HepG2 (cell line): Measurements from ENCODE around the gene SUB1. TPM values are rescaled to one million over a fixed set of nuclear protein-coding genes. Genes with fewer than 3 reads are reported as not detected.
A peak's percentile ranks its signal among the peaks of the same experiment; 100 is the strongest.

Source experiments
- ARNT2 ChIP-seq: sonication (generic); formaldehyde crosslinking; IDR thresholded peaks from 2 replicates; pipeline ENCODE4 v1.8.0; 2022; ENCODE audit warnings: mild to moderate bottlenecking, low read depth, missing genetic modification reagents, moderate library complexity
- ATRX ChIP-seq: sonication (generic); formaldehyde crosslinking; IDR thresholded peaks from 2 replicates; pipeline ENCODE4 v1.4.0; 2020; ENCODE audit warnings: missing genetic modification reagents, borderline replicate concordance
- GTF2F1 ChIP-seq: fragments of 150-350 bp; IDR thresholded peaks from 2 replicates; pipeline ENCODE4 v1.6.1; 2014; ENCODE audit warnings: low read length
- MATR3 ChIP-seq: sonication (generic); formaldehyde crosslinking; IDR thresholded peaks from 2 replicates; pipeline ENCODE4 v1.4.0; 2020; ENCODE audit warnings: missing genetic modification reagents
- MED8 ChIP-seq: sonication (generic); formaldehyde crosslinking; IDR thresholded peaks from 2 replicates; pipeline ENCODE4 v1.8.1; 2023; ENCODE audit warnings: mild to moderate bottlenecking, missing genetic modification reagents; ENCODE audit not compliant: insufficient replicate concordance
- MIXL1 ChIP-seq: IDR thresholded peaks from 2 replicates; pipeline ENCODE4 v1.6.1; 2016
- NFYC ChIP-seq: IDR thresholded peaks from 2 replicates; pipeline ENCODE4 v1.6.1; 2016; ENCODE audit warnings: missing genetic modification reagents, missing compliant biosample characterization
- SMAD3 ChIP-seq: sonication (generic); formaldehyde crosslinking; IDR thresholded peaks from 2 replicates; pipeline ENCODE4 v1.4.0; 2020; ENCODE audit warnings: missing genetic modification reagents
- SRSF4 ChIP-seq: fragments of 200-400 bp; formaldehyde crosslinking; IDR thresholded peaks from one replicate; pipeline ENCODE4 v1.6.1; 2018; ENCODE audit warnings: mild to moderate bottlenecking, low read depth, low read length, moderate library complexity; ENCODE audit not compliant: poor library complexity, severe bottlenecking
- SSRP1 ChIP-seq: IDR thresholded peaks from 2 replicates; pipeline ENCODE4 v1.6.1; 2016; ENCODE audit warnings: control low read depth
- ZBTB7A ChIP-seq: sonication (generic); formaldehyde crosslinking; IDR thresholded peaks from 2 replicates; pipeline ENCODE4 v1.8.0; 2022; ENCODE audit warnings: mild to moderate bottlenecking, missing genetic modification reagents
- ZNF138 ChIP-seq: sonication (generic); formaldehyde crosslinking; IDR thresholded peaks from 2 replicates; pipeline ENCODE4 v1.5.0; 2020; ENCODE audit warnings: mild to moderate bottlenecking, low read depth, missing genetic modification reagents
- ZNF234 ChIP-seq: sonication (generic); formaldehyde crosslinking; conservative IDR thresholded peaks from 2 replicates; pipeline ENCODE4 v1.5.1; 2020; ENCODE audit warnings: mild to moderate bottlenecking, missing genetic modification reagents
- ZNF430 ChIP-seq: sonication (generic); formaldehyde crosslinking; IDR thresholded peaks from 2 replicates; pipeline ENCODE4 v1.9.0; 2021; ENCODE audit warnings: mild to moderate bottlenecking, missing genetic modification reagents
- ZNF432 ChIP-seq: sonication (generic); formaldehyde crosslinking; IDR thresholded peaks from 2 replicates; pipeline ENCODE4 v1.5.0; 2020; ENCODE audit warnings: missing genetic modification reagents, mild to moderate bottlenecking, borderline replicate concordance
- ZNF616 ChIP-seq: sonication (generic); formaldehyde crosslinking; IDR thresholded peaks from 2 replicates; pipeline ENCODE4 v1.5.0; 2020; ENCODE audit warnings: low read depth, mild to moderate bottlenecking, missing genetic modification reagents
- polyA plus RNA-seq, 8 experiments: library from polyadenylated mRNA; depleted of rRNA in 3 of 8; stranded (reverse) in 7 of 8; unstranded in 1 of 8; fragments of >200 nt; fragmentation: Illumina TruSeq in 4 of 8; extraction: Trizol in 4 of 8; gene quantifications; 2 replicates each; pipeline versions ENCODE4 v1.2.1 to v1.2.3, GENCODE V29; 2011 to 2016; ENCODE audit warnings: low read depth in 4 of 8, missing spikeins in 1 of 8, mixed read lengths in 1 of 8; ENCODE audit not compliant: insufficient read depth in 1 of 8
- total RNA-seq, 5 experiments: library from RNA; depleted of rRNA; stranded (reverse); fragments of >200 nt; fragmentation: Illumina TruSeq; extraction: Trizol; gene quantifications; 2 replicates each; pipeline ENCODE4 v1.2.3, GENCODE V29; 2016; ENCODE audit warnings: low read depth in 1 of 5
- TF ChIP-seq, protein P1 (sequence below): sonication (generic); formaldehyde crosslinking; IDR thresholded peaks from 2 replicates; pipeline ENCODE4 v1.4.0; 2020; ENCODE audit warnings: missing genetic modification reagents, low read depth, mild to moderate bottlenecking, borderline replicate concordance
- TF ChIP-seq, protein P2 (sequence below): sonication (generic); formaldehyde crosslinking; IDR thresholded peaks from 2 replicates; pipeline ENCODE4 v1.5.0; 2020; ENCODE audit warnings: missing genetic modification reagents
- TF ChIP-seq, protein P3 (sequence below): sonication (generic); formaldehyde crosslinking; conservative IDR thresholded peaks from 2 replicates; pipeline ENCODE4 v1.8.0; 2022; ENCODE audit warnings: mild to moderate bottlenecking, moderate library complexity, missing genetic modification reagents
- TF ChIP-seq, protein P4 (sequence below): sonication (generic); formaldehyde crosslinking; IDR thresholded peaks from 2 replicates; pipeline ENCODE4 v1.4.0; 2020; ENCODE audit warnings: missing genetic modification reagents

The SUB1 gene
- total and polyA plus RNA-seq, 2 of the 13 experiments (the other 11 are each of a cell fraction or from before 2014, with no cell fraction given), result 182 to 693 TPM

DNA sequence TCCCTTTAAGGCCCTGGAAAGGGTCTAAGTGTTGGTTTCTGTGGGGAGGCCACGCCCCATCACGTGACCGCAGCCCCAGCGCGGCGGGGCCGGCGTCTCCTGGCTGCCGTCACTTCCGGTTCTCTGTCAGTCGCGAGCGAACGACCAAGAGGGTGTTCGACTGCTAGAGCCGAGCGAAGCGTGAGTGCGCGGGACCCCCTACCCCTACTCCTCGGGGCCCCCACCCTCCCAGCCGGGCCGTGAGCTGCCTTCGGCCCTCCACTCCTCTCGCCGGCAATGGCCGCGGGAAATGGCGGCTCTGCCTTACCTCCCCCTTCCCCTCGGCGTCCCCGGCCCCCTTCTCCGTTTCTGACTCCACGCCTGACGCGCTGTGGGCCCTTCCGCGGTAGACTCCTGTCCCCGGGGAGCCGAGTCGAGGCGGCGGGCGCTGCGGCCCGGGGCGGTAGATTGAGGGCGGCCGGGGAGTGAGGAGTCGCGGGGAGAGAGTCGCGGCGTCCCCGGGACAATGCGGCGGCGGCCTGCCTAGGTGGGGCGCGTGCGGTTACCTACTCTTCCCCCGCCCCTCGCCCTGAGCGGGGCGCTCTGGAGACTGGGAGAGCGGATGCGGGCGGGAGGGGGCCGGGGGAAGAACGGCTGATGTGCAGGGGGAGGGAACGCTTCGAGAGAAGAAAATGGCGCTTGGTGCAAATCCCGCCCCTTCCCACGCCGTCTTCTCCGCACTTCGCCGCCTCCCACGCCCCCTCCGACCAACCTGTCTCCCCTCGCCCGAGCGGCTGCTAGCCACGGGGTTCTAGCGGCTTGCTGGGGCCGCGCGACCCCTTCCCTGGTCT, at the start of gene SUB1 (continued):
- TF ChIP-seq SRSF4, result no peak
- TF ChIP-seq, protein P1, sequence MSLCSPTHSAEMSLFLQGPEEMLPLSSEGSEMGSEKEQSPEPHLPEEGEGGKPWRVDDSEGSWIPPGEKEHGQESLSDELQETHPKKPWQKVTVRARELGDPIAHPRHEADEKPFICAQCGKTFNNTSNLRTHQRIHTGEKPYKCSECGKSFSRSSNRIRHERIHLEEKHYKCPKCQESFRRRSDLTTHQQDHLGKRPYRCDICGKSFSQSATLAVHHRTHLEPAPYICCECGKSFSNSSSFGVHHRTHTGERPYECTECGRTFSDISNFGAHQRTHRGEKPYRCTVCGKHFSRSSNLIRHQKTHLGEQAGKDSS (CRISPR knock-in tag), result no peak
- 0 out of 2 replicates have a peak, but pooled peaks have one; percentile 26 for TF ChIP-seq ZNF234 (CRISPR knock-in tag)
- no peak; the same call in 1 of the 2 replicates for TF ChIP-seq SMAD3 (CRISPR knock-in tag)
- no peak for TF ChIP-seq NFYC
- no peak for TF ChIP-seq ATRX (CRISPR knock-in tag)
- TF ChIP-seq, protein P2, sequence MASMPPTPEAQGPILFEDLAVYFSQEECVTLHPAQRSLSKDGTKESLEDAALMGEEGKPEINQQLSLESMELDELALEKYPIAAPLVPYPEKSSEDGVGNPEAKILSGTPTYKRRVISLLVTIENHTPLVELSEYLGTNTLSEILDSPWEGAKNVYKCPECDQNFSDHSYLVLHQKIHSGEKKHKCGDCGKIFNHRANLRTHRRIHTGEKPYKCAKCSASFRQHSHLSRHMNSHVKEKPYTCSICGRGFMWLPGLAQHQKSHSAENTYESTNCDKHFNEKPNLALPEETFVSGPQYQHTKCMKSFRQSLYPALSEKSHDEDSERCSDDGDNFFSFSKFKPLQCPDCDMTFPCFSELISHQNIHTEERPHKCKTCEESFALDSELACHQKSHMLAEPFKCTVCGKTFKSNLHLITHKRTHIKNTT (CRISPR knock-in tag), result no peak
- TF ChIP-seq ZNF430 (CRISPR knock-in tag), result peak; percentile 48; the same call in 1 of the 2 replicates
- TF ChIP-seq ZNF616 (CRISPR knock-in tag), result 0 out of 2 replicates have a peak, but pooled peaks have one; percentile 22
- peak; percentile 12; the same call in 1 of the 2 replicates for TF ChIP-seq ARNT2 (CRISPR knock-in tag)
- TF ChIP-seq, protein P3, sequence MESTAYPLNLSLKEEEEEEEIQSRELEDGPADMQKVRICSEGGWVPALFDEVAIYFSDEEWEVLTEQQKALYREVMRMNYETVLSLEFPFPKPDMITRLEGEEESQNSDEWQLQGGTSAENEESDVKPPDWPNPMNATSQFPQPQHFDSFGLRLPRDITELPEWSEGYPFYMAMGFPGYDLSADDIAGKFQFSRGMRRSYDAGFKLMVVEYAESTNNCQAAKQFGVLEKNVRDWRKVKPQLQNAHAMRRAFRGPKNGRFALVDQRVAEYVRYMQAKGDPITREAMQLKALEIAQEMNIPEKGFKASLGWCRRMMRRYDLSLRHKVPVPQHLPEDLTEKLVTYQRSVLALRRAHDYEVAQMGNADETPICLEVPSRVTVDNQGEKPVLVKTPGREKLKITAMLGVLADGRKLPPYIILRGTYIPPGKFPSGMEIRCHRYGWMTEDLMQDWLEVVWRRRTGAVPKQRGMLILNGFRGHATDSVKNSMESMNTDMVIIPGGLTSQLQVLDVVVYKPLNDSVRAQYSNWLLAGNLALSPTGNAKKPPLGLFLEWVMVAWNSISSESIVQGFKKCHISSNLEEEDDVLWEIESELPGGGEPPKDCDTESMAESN (CRISPR knock-in tag), result peak; percentile 46; the same call in 1 of the 2 replicates
- TF ChIP-seq MED8 (CRISPR knock-in tag), result no peak
- TF ChIP-seq ZNF432, result no peak
- TF ChIP-seq MIXL1 (CRISPR knock-in tag), result no peak
- no peak for TF ChIP-seq ZNF138 (CRISPR knock-in tag)
- TF ChIP-seq, protein P4, sequence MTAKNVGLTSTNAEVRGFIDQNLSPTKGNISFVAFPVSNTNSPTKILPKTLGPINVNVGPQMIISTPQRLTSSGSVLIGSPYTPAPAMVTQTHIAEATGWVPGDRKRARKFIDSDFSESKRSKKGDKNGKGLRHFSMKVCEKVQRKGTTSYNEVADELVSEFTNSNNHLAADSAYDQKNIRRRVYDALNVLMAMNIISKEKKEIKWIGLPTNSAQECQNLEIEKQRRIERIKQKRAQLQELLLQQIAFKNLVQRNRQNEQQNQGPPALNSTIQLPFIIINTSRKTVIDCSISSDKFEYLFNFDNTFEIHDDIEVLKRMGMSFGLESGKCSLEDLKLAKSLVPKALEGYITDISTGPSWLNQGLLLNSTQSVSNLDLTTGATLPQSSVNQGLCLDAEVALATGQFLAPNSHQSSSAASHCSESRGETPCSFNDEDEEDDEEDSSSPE (CRISPR knock-in tag), result no peak
- no peak for TF ChIP-seq SSRP1 (CRISPR knock-in tag)
- TF ChIP-seq GTF2F1, result peak; percentile 90
- TF ChIP-seq ZBTB7A (CRISPR knock-in tag), result no peak
- TF ChIP-seq MATR3 (CRISPR knock-in tag), result no peak
